Uterus (tissue), 4 donors: Measurements from ENCODE around the gene CACHD1. TPM values are rescaled to one million over a fixed set of nuclear protein-coding genes. Genes with fewer than 3 reads are reported as not detected.
A peak's percentile ranks its signal among the peaks of the same experiment; 100 is the strongest.

Experiments
- DNase-seq, 2 donors: peaks; one replicate each; pipeline ENCODE4 v3.0.0-alpha.2; 2019 to 2020
- H3K27ac ChIP-seq, 2 donors: fragments of 200-600 bp; sonication (generic); 1 replicate in 1 of 2; 2 replicates in 1 of 2; pipeline ENCODE4 v1.5.1; 2016 to 2018
- H3K27me3 ChIP-seq, 2 donors: fragments of 200-600 bp; sonication (generic); one replicate each; pipeline ENCODE4 v1.5.1; 2018 to 2019; ENCODE audit warnings: control low read depth in 1 of 2
- H3K36me3 ChIP-seq, 2 donors: fragments of 200-600 bp; sonication (generic); one replicate each; pipeline ENCODE4 v1.5.1; 2019; ENCODE audit warnings: control low read depth in 1 of 2
- H3K4me1 ChIP-seq, 2 donors: fragments of 200-600 bp; sonication (generic); one replicate each; pipeline ENCODE4 v1.5.1; 2018 to 2019; ENCODE audit warnings: control low read depth in 1 of 2
- H3K4me3 ChIP-seq, 2 donors: fragments of 200-600 bp; sonication (generic); 1 replicate in 1 of 2; 2 replicates in 1 of 2; pipeline ENCODE4 v1.5.1; 2018 to 2019; ENCODE audit warnings: mild to moderate bottlenecking in 1 of 2
- H3K9me3 ChIP-seq, 2 donors: fragments of 200-600 bp; sonication (generic); one replicate each; pipeline ENCODE4 v1.5.1; 2019; ENCODE audit warnings: control low read depth in 1 of 2
- CTCF ChIP-seq, 4 experiments: fragments of 200-600 bp in 2 of 4; fragments of 450-650 bp in 2 of 4; sonication (generic) in 2 of 4; IDR thresholded peaks; one replicate each; pipeline ENCODE4 v1.5.1; 2016 to 2019; ENCODE audit warnings: antibody characterized with exemption in 4 of 4, mild to moderate bottlenecking in 2 of 4, moderate library complexity in 1 of 4
- POLR2A ChIP-seq, 2 donors: fragments of 450-650 bp; IDR thresholded peaks; one replicate each; pipeline ENCODE4 v1.6.1; 2016; ENCODE audit warnings: antibody characterized with exemption in 2 of 2, mild to moderate bottlenecking in 1 of 2, moderate library complexity in 1 of 2
- intact Hi-C: fragments of 100-400 bp; cut with DNase I; formaldehyde crosslinking; loops from one replicate; pipeline ENCODE4 v1.15.1; 2023; ENCODE audit warnings: low total_unique reads
- total RNA-seq, 4 donors: library from RNA; depleted of rRNA in 3 of 4; stranded (reverse); fragments of >200 nt in 3 of 4; gene quantifications; one replicate each; pipeline versions ENCODE4 v1.1.0 to v1.2.4, GENCODE V29; 2014 to 2023
- donor health status: DM: yes; HTN: yes; CAD: no.

Gene CACHD1
- total RNA-seq, 4 donors from 2014 or later = 19.2 to 39.9 (median 28.8) TPM

- intact Hi-C loops = no loop called here
- no peaks in the 10 kb centered on the region for H3K4me1 ChIP-seq
Observed at GRCh38 chr1:64497088-64497883, 27.4 kb downstream of the CACHD1 start.

GRCh38 chr1:64498325-64498724 lies 28.4 kb downstream of the CACHD1 start:
- Histone ChIP-seq H3K4me3 (no peak overlapping the region), H3K9me3 (no peaks in the 10 kb centered on the region), H3K36me3 (no peaks in the 10 kb centered on the region), H3K27me3 (no peaks in the 10 kb centered on the region), H3K27ac (no peak overlapping the region), H3K4me1 (peaks cover 0 to 3% of the 10 kb centered on the region in 2 donors)
- intact Hi-C loops = no loop called here
- no peak for DNase-seq
- TF ChIP-seq CTCF (IDR thresholded peaks at IDR 0.05) (no peak), POLR2A (IDR thresholded peaks at IDR 0.05) (no peak)

More at GRCh38 chr1:64497088-64497883, 27.4 kb downstream of the CACHD1 start:
- Histone ChIP-seq H3K4me3 (no peak overlapping the region), H3K27ac (peak overlapping the region; percentile 5 to 35), H3K27me3 (no peaks in the 10 kb centered on the region), H3K36me3 (no peaks in the 10 kb centered on the region), H3K9me3 (no peaks in the 10 kb centered on the region)
- no peak for DNase-seq
- TF ChIP-seq CTCF (IDR thresholded peaks at IDR 0.05) = no peak
- no peak for TF ChIP-seq POLR2A (IDR thresholded peaks at IDR 0.05)

DNA sequence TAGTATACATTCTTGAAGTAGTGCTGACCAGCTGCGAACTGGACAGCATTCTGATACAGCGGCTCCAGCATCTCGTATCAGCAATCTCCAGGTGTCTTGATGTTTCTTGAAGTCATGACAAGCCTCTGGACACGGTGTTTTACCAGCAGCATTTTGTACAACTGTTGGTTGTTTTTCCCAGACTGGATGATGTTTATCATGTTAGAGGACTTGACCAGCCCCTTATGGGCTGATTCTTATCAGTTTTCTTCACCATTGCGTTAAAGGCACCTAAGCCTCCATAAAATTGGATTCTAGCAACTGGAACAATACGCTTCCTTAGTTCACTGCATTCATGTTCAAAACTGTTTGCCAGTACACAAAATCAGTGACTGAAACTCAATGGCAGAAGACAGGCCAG lies 29.1 kb downstream of the CACHD1 start:
- Histone ChIP-seq H3K27ac (no peak overlapping the region), H3K4me3 (no peak overlapping the region), H3K27me3 (no peaks in the 10 kb centered on the region), H3K4me1 (peaks cover 0 to 4% of the 10 kb centered on the region in 2 donors), H3K36me3 (no peaks in the 10 kb centered on the region), H3K9me3 (no peaks in the 10 kb centered on the region)
- no peak for DNase-seq
- TF ChIP-seq POLR2A (IDR thresholded peaks at IDR 0.05) (no peak), CTCF (IDR thresholded peaks at IDR 0.05) (no peak)
- intact Hi-C loops = no loop called here

DNA sequence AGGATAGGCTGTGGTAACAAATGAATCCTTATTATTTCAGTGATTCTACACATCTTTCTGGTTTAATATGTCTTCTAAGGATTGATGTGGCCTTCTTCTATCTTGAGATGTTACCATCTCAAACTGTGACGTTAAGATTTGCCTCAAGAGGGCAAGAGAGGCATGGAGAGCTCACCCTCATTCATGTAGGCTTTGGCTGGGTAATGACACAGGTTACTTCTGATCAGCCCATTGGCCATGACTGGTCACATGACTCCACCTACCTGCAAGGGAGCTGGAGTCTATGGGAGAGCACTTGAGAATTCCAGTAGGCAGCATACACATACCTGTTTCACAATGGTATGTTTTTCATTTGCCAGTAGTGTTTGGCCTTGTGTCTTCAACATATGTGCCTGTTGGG lies 30.0 kb downstream of the CACHD1 start:
- no peak for DNase-seq
- no peak for TF ChIP-seq CTCF (IDR thresholded peaks at IDR 0.05)
- no peak for TF ChIP-seq POLR2A (IDR thresholded peaks at IDR 0.05)
- no peaks in the 10 kb centered on the region for H3K9me3 ChIP-seq
- no peak overlapping the region for H3K27ac ChIP-seq
- H3K36me3 ChIP-seq = no peaks in the 10 kb centered on the region
- H3K4me1 ChIP-seq = peaks cover 0 to 4% of the 10 kb centered on the region in 2 donors
- H3K4me3 ChIP-seq = no peak overlapping the region
- intact Hi-C loops = no loop called here
- H3K27me3 ChIP-seq = no peaks in the 10 kb centered on the region

GRCh38 chr1:64502083-64502482 lies 32.2 kb downstream of the CACHD1 start:
- no peak for DNase-seq
- intact Hi-C loops = no loop called here
- Histone ChIP-seq H3K27me3 (no peaks in the 10 kb centered on the region), H3K4me3 (no peak overlapping the region), H3K36me3 (no peaks in the 10 kb centered on the region), H3K9me3 (no peaks in the 10 kb centered on the region), H3K4me1 (peaks cover 4 to 6% of the 10 kb centered on the region in 2 donors), H3K27ac (peak overlapping the region in 1 of 2 donors; percentile 40)
- no peak for TF ChIP-seq POLR2A (IDR thresholded peaks at IDR 0.05)
- no peak for TF ChIP-seq CTCF (IDR thresholded peaks at IDR 0.05)
